Stomach (tissue), 4 donors: ENCODE data around the gene SUSD4.

Experiments
- POLR2A ChIP-seq, 4 donors: fragments of 450-650 bp; IDR thresholded peaks; one replicate each; pipeline ENCODE4 v1.6.1; 2016; ENCODE audit warnings: antibody characterized with exemption in 4 of 4, control low read depth in 2 of 4, mild to moderate bottlenecking in 1 of 4, moderate library complexity in 1 of 4
- POLR2AphosphoS5 ChIP-seq, 3 donors: sonication (generic); formaldehyde crosslinking; IDR thresholded peaks; one replicate each; pipeline ENCODE4 v1.6.1; 2016; ENCODE audit warnings: antibody characterized with exemption in 3 of 3
- TF ChIP-seq, protein P1 (sequence below), 7 experiments: fragments of 450-650 bp in 4 of 7; fragments of 200-600 bp in 3 of 7; sonication (generic) in 3 of 7; IDR thresholded peaks; one replicate each; pipeline ENCODE4 v1.5.1; 2016 to 2019; ENCODE audit warnings: antibody characterized with exemption in 7 of 7, control low read depth in 2 of 7, mild to moderate bottlenecking in 1 of 7

DNA sequence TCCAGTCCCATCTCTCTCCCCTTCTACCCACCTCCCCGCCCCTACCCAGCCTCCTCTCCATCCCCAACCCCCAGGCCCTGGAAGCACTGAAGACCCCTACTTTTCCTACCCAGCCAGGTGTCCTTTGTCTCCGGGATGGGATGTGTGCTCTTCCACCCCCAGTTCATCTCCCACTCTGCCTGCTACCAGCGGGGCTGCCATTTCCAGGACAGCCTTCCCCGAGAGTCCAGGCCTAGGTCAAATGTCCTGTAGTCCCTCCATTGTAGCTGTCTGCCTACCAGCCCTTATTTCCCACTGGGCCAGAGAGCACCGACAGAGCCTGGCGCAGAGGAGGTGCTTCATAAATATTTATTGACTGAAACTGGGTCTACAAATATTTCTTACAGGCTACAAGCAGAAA is 148.9 kb downstream of the SUSD4 start:
- TF ChIP-seq, protein P1, sequence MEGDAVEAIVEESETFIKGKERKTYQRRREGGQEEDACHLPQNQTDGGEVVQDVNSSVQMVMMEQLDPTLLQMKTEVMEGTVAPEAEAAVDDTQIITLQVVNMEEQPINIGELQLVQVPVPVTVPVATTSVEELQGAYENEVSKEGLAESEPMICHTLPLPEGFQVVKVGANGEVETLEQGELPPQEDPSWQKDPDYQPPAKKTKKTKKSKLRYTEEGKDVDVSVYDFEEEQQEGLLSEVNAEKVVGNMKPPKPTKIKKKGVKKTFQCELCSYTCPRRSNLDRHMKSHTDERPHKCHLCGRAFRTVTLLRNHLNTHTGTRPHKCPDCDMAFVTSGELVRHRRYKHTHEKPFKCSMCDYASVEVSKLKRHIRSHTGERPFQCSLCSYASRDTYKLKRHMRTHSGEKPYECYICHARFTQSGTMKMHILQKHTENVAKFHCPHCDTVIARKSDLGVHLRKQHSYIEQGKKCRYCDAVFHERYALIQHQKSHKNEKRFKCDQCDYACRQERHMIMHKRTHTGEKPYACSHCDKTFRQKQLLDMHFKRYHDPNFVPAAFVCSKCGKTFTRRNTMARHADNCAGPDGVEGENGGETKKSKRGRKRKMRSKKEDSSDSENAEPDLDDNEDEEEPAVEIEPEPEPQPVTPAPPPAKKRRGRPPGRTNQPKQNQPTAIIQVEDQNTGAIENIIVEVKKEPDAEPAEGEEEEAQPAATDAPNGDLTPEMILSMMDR (IDR thresholded peaks at IDR 0.05), result no peak
- TF ChIP-seq POLR2A (IDR thresholded peaks at IDR 0.05), result no peak
- no peak for TF ChIP-seq POLR2AphosphoS5 (IDR thresholded peaks at IDR 0.05)
